ENCODE results near the gene NXPE1.

GRCh38 chr11:114596175-114596919, 36.7 kb upstream of the NXPE1 start:
- TF ChIP-seq CTCF (IDR thresholded peaks at IDR 0.05) (no peak), POLR2A (IDR thresholded peaks at IDR 0.05) (no peak), EP300 (IDR thresholded peaks at IDR 0.05) (no peak), POLR2AphosphoS5 (IDR thresholded peaks at IDR 0.05) (no peak)
